ENCODE results near the gene LRRC8B. TPM values are rescaled to one million over a fixed set of nuclear protein-coding genes. Genes with fewer than 3 reads are reported as not detected.

The LRRC8B gene
- total RNA-seq, 1 donor from 2014 or later, result 21.0 TPM

GRCh38 chr1:89546934-89547562 is 22.4 kb downstream of the LRRC8B start:
- DNase-seq (ENCODE audit: low spot score), result no peak

- DNase-seq (ENCODE audit: low spot score), result no peak
These were observed 23.0 kb downstream of the LRRC8B start for GRCh38 chr1:89547563-89548116.

- DNase-seq (ENCODE audit: low spot score), result no peak
These were observed 23.7 kb downstream of the LRRC8B start for GRCh38 chr1:89548122-89548857.

GRCh38 chr1:89550995-89551394 is 26.4 kb downstream of the LRRC8B start:
- DNase-seq (ENCODE audit: low spot score), result no peak

GRCh38 chr1:89552471-89553081 is 27.9 kb downstream of the LRRC8B start:
- no peak for DNase-seq (ENCODE audit: low spot score)

GRCh38 chr1:89553157-89553556 is 28.5 kb downstream of the LRRC8B start:
- DNase-seq (ENCODE audit: low spot score), result no peak

- DNase-seq (ENCODE audit: low spot score), result no peak
These were observed 30.9 kb downstream of the LRRC8B start for GRCh38 chr1:89555550-89555949.

- DNase-seq (ENCODE audit: low spot score), result no peak
These were observed 32.3 kb downstream of the LRRC8B start for GRCh38 chr1:89556726-89557444.

- no peak for DNase-seq (ENCODE audit: low spot score)
These were observed 32.8 kb downstream of the LRRC8B start for GRCh38 chr1:89557445-89557825.

- no peak for DNase-seq (ENCODE audit: low spot score)
These were observed 33.3 kb downstream of the LRRC8B start for GRCh38 chr1:89557956-89558355.

- DNase-seq (ENCODE audit: low spot score), result no peak
These were observed 39.5 kb downstream of the LRRC8B start for GRCh38 chr1:89563957-89564604.

- DNase-seq (ENCODE audit: low spot score), result no peak
These were observed 40.9 kb downstream of the LRRC8B start for GRCh38 chr1:89565521-89565920.

GRCh38 chr1:89566761-89567174 is 42.1 kb downstream of the LRRC8B start:
- DNase-seq (ENCODE audit: low spot score), result peak; percentile 42

- no peak for DNase-seq (ENCODE audit: low spot score)
These were observed 43.2 kb downstream of the LRRC8B start for GRCh38 chr1:89567797-89568196.

- no peak for DNase-seq (ENCODE audit: low spot score)
These were observed 48.8 kb downstream of the LRRC8B start for GRCh38 chr1:89573410-89573809.

GRCh38 chr1:89574621-89575020 is 50.0 kb downstream of the LRRC8B start:
- no peak for DNase-seq (ENCODE audit: low spot score)

- no peak for DNase-seq (ENCODE audit: low spot score)
These were observed 50.6 kb downstream of the LRRC8B start for GRCh38 chr1:89575207-89575606.

GRCh38 chr1:89576013-89576412 is 51.4 kb downstream of the LRRC8B start:
- DNase-seq (ENCODE audit: low spot score), result no peak

- no peak for DNase-seq (ENCODE audit: low spot score)
These were observed 53.5 kb downstream of the LRRC8B start for GRCh38 chr1:89578151-89578550.

- DNase-seq (ENCODE audit: low spot score), result no peak
These were observed 54.5 kb downstream of the LRRC8B start for GRCh38 chr1:89578946-89579684.

- DNase-seq (ENCODE audit: low spot score), result no peak
These were observed 55.4 kb downstream of the LRRC8B start for GRCh38 chr1:89580036-89580435.

Measured in mucosa of gallbladder (tissue), 1 donor.